Esophagus (tissue), 2 donors: ENCODE data around the gene GLDN. TPM values are rescaled to one million over a fixed set of nuclear protein-coding genes. Genes with fewer than 3 reads are reported as not detected.

ENCODE experiments used
- H3K27ac ChIP-seq, 2 donors: one replicate each; pipeline ENCODE4 v1.5.1; 2013; ENCODE audit warnings: low read depth in 2 of 2, mild to moderate bottlenecking in 2 of 2, inconsistent platforms in 1 of 2, low read length in 1 of 2, moderate library complexity in 1 of 2
- H3K27me3 ChIP-seq, 2 donors: one replicate each; pipeline ENCODE4 v1.6.1; 2013; ENCODE audit warnings: low read length in 2 of 2, control low read depth in 1 of 2, mild to moderate bottlenecking in 1 of 2; ENCODE audit not compliant: insufficient read depth in 2 of 2, control insufficient read depth in 1 of 2
- H3K36me3 ChIP-seq, 2 donors: one replicate each; pipeline ENCODE4 v1.6.1; 2013; ENCODE audit warnings: low read length in 1 of 2; ENCODE audit not compliant: control insufficient read depth in 2 of 2, insufficient read depth in 2 of 2
- H3K4me1 ChIP-seq, 2 donors: one replicate each; pipeline ENCODE4 v1.6.1; 2013; ENCODE audit warnings: low read length in 1 of 2; ENCODE audit not compliant: control insufficient read depth in 2 of 2, insufficient read depth in 2 of 2
- H3K4me3 ChIP-seq, 2 donors: one replicate each; pipeline ENCODE4 v1.5.1; 2013; ENCODE audit warnings: low read length in 2 of 2, mild to moderate bottlenecking in 2 of 2, low read depth in 1 of 2, moderate library complexity in 1 of 2
- H3K9me3 ChIP-seq, 2 donors: one replicate each; pipeline ENCODE4 v1.6.1; 2013; ENCODE audit warnings: mild to moderate bottlenecking in 2 of 2, low read depth in 1 of 2, low read length in 1 of 2, moderate library complexity in 1 of 2; ENCODE audit not compliant: control insufficient read depth in 2 of 2, insufficient read depth in 1 of 2
- WGBS, 2 donors: extraction: QIAGEN DNeasy Blood & Tissue Kit; methylation state at CpG; one replicate each; pipeline ENCODE4 v1.1.7; 2013; 5-methylcytosine and 5-hydroxymethylcytosine counted together
- polyA plus RNA-seq, 2 donors: library from polyadenylated mRNA; stranded (reverse); fragments of 200-250 nt; gene quantifications; one replicate each; pipeline ENCODE4 v1.2.3, GENCODE V29; 2013
- donor health status: healthy with polysubstance abuse.
- donor health status: Bipolar disorder and iron deficiency.

Gene GLDN
- polyA plus RNA-seq, 2 donors = 0.29 to 0.41 TPM

- peak overlapping the region in 1 of 2 donors; percentile 71 for H3K27ac ChIP-seq
- no peaks in the 10 kb centered on the region for H3K36me3 ChIP-seq
- peaks cover 0 to 4% of the 10 kb centered on the region in 2 donors for H3K4me1 ChIP-seq
- no peaks in the 10 kb centered on the region for H3K9me3 ChIP-seq
- no peak overlapping the region for H3K4me3 ChIP-seq
- H3K27me3 ChIP-seq = no peaks in the 10 kb centered on the region
- 63 to 71% methylated on average over 10 of the region's 10 CpGs for WGBS, 2 donors
These were observed 26.0 kb downstream of the GLDN start for GRCh38 chr15:51367322-51367976.

GRCh38 chr15:51368307-51368706 is 26.9 kb downstream of the GLDN start:
- Histone ChIP-seq H3K9me3 (no peaks in the 10 kb centered on the region), H3K36me3 (no peaks in the 10 kb centered on the region), H3K4me1 (peaks cover 0 to 4% of the 10 kb centered on the region in 2 donors), H3K27me3 (no peaks in the 10 kb centered on the region), H3K27ac (no peak overlapping the region), H3K4me3 (no peak overlapping the region)
- WGBS, 2 donors = 80 to 83% methylated on average over 6 of the region's 6 CpGs

GRCh38 chr15:51368751-51369450 is 27.4 kb downstream of the GLDN start:
- Histone ChIP-seq H3K9me3 (no peaks in the 10 kb centered on the region), H3K27ac (no peak overlapping the region), H3K4me1 (peaks cover 0 to 4% of the 10 kb centered on the region in 2 donors), H3K36me3 (no peaks in the 10 kb centered on the region), H3K4me3 (no peak overlapping the region), H3K27me3 (no peaks in the 10 kb centered on the region)
- WGBS, 2 donors = 78 to 82% methylated on average over 3 of the region's 3 CpGs

- no peaks in the 10 kb centered on the region for H3K36me3 ChIP-seq
- no peaks in the 10 kb centered on the region for H3K9me3 ChIP-seq
- no peaks in the 10 kb centered on the region for H3K27me3 ChIP-seq
- no peak overlapping the region for H3K27ac ChIP-seq
- H3K4me3 ChIP-seq = no peak overlapping the region
- H3K4me1 ChIP-seq = peaks cover 0 to 4% of the 10 kb centered on the region in 2 donors
- WGBS, 2 donors = 90 to 96% methylated on average over 1 of the region's 1 CpG
These were observed 28.0 kb downstream of the GLDN start for GRCh38 chr15:51369451-51369761.

GRCh38 chr15:51371266-51371665 is 29.8 kb downstream of the GLDN start:
- H3K27ac ChIP-seq = no peak overlapping the region
- no peaks in the 10 kb centered on the region for H3K9me3 ChIP-seq
- peaks cover 0 to 2% of the 10 kb centered on the region in 2 donors for H3K4me1 ChIP-seq
- 47 to 54% methylated on average over 1 of the region's 1 CpG for WGBS, 2 donors
- no peaks in the 10 kb centered on the region for H3K36me3 ChIP-seq
- H3K4me3 ChIP-seq = no peak overlapping the region
- H3K27me3 ChIP-seq = no peaks in the 10 kb centered on the region

GRCh38 chr15:51374131-51374530 is 32.7 kb downstream of the GLDN start:
- Histone ChIP-seq H3K27ac (no peak overlapping the region), H3K4me3 (no peak overlapping the region), H3K36me3 (no peaks in the 10 kb centered on the region), H3K9me3 (no peaks in the 10 kb centered on the region), H3K4me1 (no peaks in the 10 kb centered on the region), H3K27me3 (no peaks in the 10 kb centered on the region)

- no peaks in the 10 kb centered on the region for H3K27me3 ChIP-seq
- no peak overlapping the region for H3K4me3 ChIP-seq
- H3K36me3 ChIP-seq = no peaks in the 10 kb centered on the region
- H3K9me3 ChIP-seq = no peaks in the 10 kb centered on the region
- WGBS, 2 donors = 75 to 77% methylated on average over 3 of the region's 3 CpGs
- no peaks in the 10 kb centered on the region for H3K4me1 ChIP-seq
- no peak overlapping the region for H3K27ac ChIP-seq
These were observed 34.6 kb downstream of the GLDN start for GRCh38 chr15:51375966-51376640.

GRCh38 chr15:51377038-51377786 is 35.8 kb downstream of the GLDN start:
- H3K27ac ChIP-seq = no peak overlapping the region
- no peaks in the 10 kb centered on the region for H3K9me3 ChIP-seq
- H3K36me3 ChIP-seq = no peaks in the 10 kb centered on the region
- no peaks in the 10 kb centered on the region for H3K27me3 ChIP-seq
- no peak overlapping the region for H3K4me3 ChIP-seq
- H3K4me1 ChIP-seq = no peaks in the 10 kb centered on the region
- WGBS, 2 donors = 85 to 88% methylated on average over 15 of the region's 15 CpGs

GRCh38 chr15:51378406-51378805 is 37.0 kb downstream of the GLDN start:
- no peak overlapping the region for H3K27ac ChIP-seq
- H3K36me3 ChIP-seq = no peaks in the 10 kb centered on the region
- H3K27me3 ChIP-seq = no peaks in the 10 kb centered on the region
- H3K4me3 ChIP-seq = no peak overlapping the region
- H3K9me3 ChIP-seq = no peaks in the 10 kb centered on the region
- WGBS, 2 donors = 82 to 88% methylated on average over 4 of the region's 4 CpGs
- peaks cover 0 to 2% of the 10 kb centered on the region in 2 donors for H3K4me1 ChIP-seq
